Left colon (tissue), 2 donors: ENCODE results near the gene ZSWIM9. TPM values are rescaled to one million over a fixed set of nuclear protein-coding genes. Genes with fewer than 3 reads are reported as not detected.

Experiments
- total RNA-seq, 2 donors: library from RNA; stranded (reverse); fragmentation: NEBNext Ultra II Directional; extraction: Animal tissue kit (Norgen Biotek cat#: 25700); gene quantifications; one replicate each; pipeline ENCODE4 v1.2.1, GENCODE V29; 2021
- donor health status: DM: no; HTN: no; CAD: no.
- donor health status: DM: yes; HTN: yes; CAD: no.

ZSWIM9 gene
- total RNA-seq, 2 donors from 2014 or later = 5.8 to 7.1 TPM

Other genes starting within 250 kb of the ZSWIM9 start
- not detected for gene BSPH1, start 178.5 kb upstream of the ZSWIM9 start, total RNA-seq
- gene ELSPBP1, start 176.0 kb upstream of the ZSWIM9 start, total RNA-seq = not detected
- not detected for gene CABP5, start 126.6 kb upstream of the ZSWIM9 start, total RNA-seq
- 1 to 10 TPM in 1 of 2 donors, under 1 TPM in 1; 0.58 to 9.3 TPM for gene PLA2G4C, start 59.9 kb upstream of the ZSWIM9 start, total RNA-seq
- gene LIG1, start 336 bp upstream of the ZSWIM9 start, total RNA-seq = 10 to 100 TPM; 18.1 to 29.5 TPM
- 10 to 100 TPM; 15.3 to 23.4 TPM for gene CARD8, start 85.2 kb downstream of the ZSWIM9 start, total RNA-seq
- under 1 TPM in 1 of 2 donors, not detected in 1; 0.34 TPM for gene ZNF114, start 99.4 kb downstream of the ZSWIM9 start, total RNA-seq
- gene EMP3, start 154.9 kb downstream of the ZSWIM9 start, total RNA-seq = 10 to 100 TPM in 1 of 2 donors, 1 to 10 TPM in 1; 8.4 to 33.4 TPM
- 10 to 100 TPM; 12.5 to 18.4 TPM for gene TMEM143, start 193.3 kb downstream of the ZSWIM9 start, total RNA-seq
- not detected for gene SYNGR4, start 193.7 kb downstream of the ZSWIM9 start, total RNA-seq
- 100 to 1,000 TPM; 226 to 236 TPM for gene KDELR1, start 220.9 kb downstream of the ZSWIM9 start, total RNA-seq
- gene GRIN2D, start 223.0 kb downstream of the ZSWIM9 start, total RNA-seq = under 1 TPM; 0.37 to 0.61 TPM